WTC11 (cell line): Measurements from ENCODE around the gene SCAF4. TPM values are rescaled to one million over a fixed set of nuclear protein-coding genes. Genes with fewer than 3 reads are reported as not detected.

ENCODE experiments used
- ATAC-seq: fragments of 200-7000 bp; cut with Tn5 transposase; 2 replicates; pipeline ENCODE4 v1.10.0; 2021; ENCODE audit warnings: mild to moderate bottlenecking, moderate library complexity
- CTCF ChIA-PET: fragments of 300-600 bp; sonication (Branson Sonifier 250); formaldehyde crosslinking; loops from one replicate; lab custom pipeline; 2021; ENCODE audit warnings: antibody characterized with exemption; lab: Charles Lee
- POLR2A ChIA-PET: fragments of 350-600 bp; sonication (Branson Sonifier 250); formaldehyde crosslinking; loops from one replicate; lab custom pipeline; 2021; ENCODE audit warnings: antibody characterized with exemption; lab: Charles Lee
- DNase-seq: peaks from one replicate; pipeline ENCODE4 v3.0.0; 2021; ENCODE audit warnings: low spot score
- H3K27ac Mint-ChIP-seq: 2 replicates; pipeline ENCODE4 v1.8.0; 2021; ENCODE audit warnings: mixed read lengths
- H3K27me3 Mint-ChIP-seq: 2 replicates; pipeline ENCODE4 v1.8.0; 2021; ENCODE audit warnings: low read depth, mild to moderate bottlenecking, moderate library complexity, mixed read lengths
- H3K36me3 Mint-ChIP-seq: 2 replicates; pipeline ENCODE4 v1.8.0; 2021; ENCODE audit warnings: mixed read lengths
- H3K4me1 Mint-ChIP-seq: 2 replicates; pipeline ENCODE4 v1.8.0; 2022; ENCODE audit warnings: mixed read lengths
- H3K4me3 Mint-ChIP-seq: 2 replicates; pipeline ENCODE4 v1.8.0; 2021; ENCODE audit warnings: mild to moderate bottlenecking, moderate library complexity, mixed read lengths
- H3K9me3 Mint-ChIP-seq: 2 replicates; pipeline ENCODE4 v1.8.0; 2021; ENCODE audit warnings: mixed read lengths
- ARID4B ChIP-seq: sonication (generic); formaldehyde crosslinking; IDR thresholded peaks from 2 replicates; pipeline ENCODE4 v1.8.0; 2023; ENCODE audit warnings: missing genetic modification reagents, mild to moderate bottlenecking, borderline replicate concordance
- ESRRA ChIP-seq: sonication (generic); formaldehyde crosslinking; IDR thresholded peaks from 2 replicates; pipeline ENCODE4 v1.8.1; 2022; ENCODE audit warnings: mild to moderate bottlenecking, missing genetic modification reagents, borderline replicate concordance
- ETV6 ChIP-seq: sonication (generic); formaldehyde crosslinking; IDR thresholded peaks from 2 replicates; pipeline ENCODE4 v1.8.1; 2022; ENCODE audit warnings: mild to moderate bottlenecking, missing genetic modification reagents
- HMGA2 ChIP-seq: fragments of 250-450 bp; sonication (Bioruptor Pico); IDR thresholded peaks from 2 replicates; pipeline ENCODE4 v1.4.0; 2021; ENCODE audit warnings: mild to moderate bottlenecking, moderate library complexity
- IRF2 ChIP-seq: sonication (generic); formaldehyde crosslinking; IDR thresholded peaks from 2 replicates; pipeline ENCODE4 v1.8.0; 2022; ENCODE audit warnings: low read depth, missing genetic modification reagents, borderline replicate concordance
- JAZF1 ChIP-seq: fragments of 250-450 bp; sonication (Bioruptor Pico); IDR thresholded peaks from 2 replicates; pipeline ENCODE4 v1.9.0; 2021; ENCODE audit warnings: moderate library complexity, mild to moderate bottlenecking, inconsistent platforms
- MYBL2 ChIP-seq: sonication (generic); formaldehyde crosslinking; IDR thresholded peaks from 2 replicates; pipeline ENCODE4 v1.8.1; 2023; ENCODE audit warnings: mild to moderate bottlenecking, moderate library complexity, missing genetic modification reagents
- NFYB ChIP-seq: sonication (generic); formaldehyde crosslinking; conservative IDR thresholded peaks from 2 replicates; pipeline ENCODE4 v1.8.0; 2022; ENCODE audit warnings: low read depth, missing genetic modification reagents
- PRRX2 ChIP-seq: fragments of 250-450 bp; sonication (Bioruptor Pico); IDR thresholded peaks from 2 replicates; pipeline ENCODE4 v1.8.0; 2021; ENCODE audit warnings: mild to moderate bottlenecking
- RORB ChIP-seq: fragments of 250-450 bp; sonication (Bioruptor Pico); IDR thresholded peaks from 2 replicates; pipeline ENCODE4 v1.9.0; 2021; ENCODE audit warnings: mild to moderate bottlenecking
- SMAD3 ChIP-seq: sonication (generic); formaldehyde crosslinking; IDR thresholded peaks from 2 replicates; pipeline ENCODE4 v1.8.0; 2022; ENCODE audit warnings: missing genetic modification reagents, mild to moderate bottlenecking, borderline replicate concordance
- TCF7 ChIP-seq: sonication (generic); formaldehyde crosslinking; IDR thresholded peaks from 2 replicates; pipeline ENCODE4 v1.8.0; 2022; ENCODE audit warnings: mild to moderate bottlenecking, low read depth, missing genetic modification reagents, moderate library complexity
- TEAD4 ChIP-seq: sonication (generic); formaldehyde crosslinking; IDR thresholded peaks from 2 replicates; pipeline ENCODE4 v1.8.0; 2022; ENCODE audit warnings: mild to moderate bottlenecking, missing genetic modification reagents
- ZBTB21 ChIP-seq: sonication (generic); formaldehyde crosslinking; IDR thresholded peaks from 2 replicates; pipeline ENCODE4 v1.8.1; 2023; ENCODE audit warnings: mild to moderate bottlenecking, missing genetic modification reagents, borderline replicate concordance
- ZMAT4 ChIP-seq: fragments of 250-450 bp; sonication (Bioruptor Pico); IDR thresholded peaks from 2 replicates; pipeline ENCODE4 v1.9.0; 2021; ENCODE audit warnings: mild to moderate bottlenecking
- ZNF121 ChIP-seq: sonication (generic); formaldehyde crosslinking; IDR thresholded peaks from 2 replicates; pipeline ENCODE4 v1.8.0; 2023; ENCODE audit warnings: missing genetic modification reagents
- ZNF281 ChIP-seq: sonication (generic); formaldehyde crosslinking; IDR thresholded peaks from 2 replicates; pipeline ENCODE4 v1.8.0; 2023; ENCODE audit warnings: mild to moderate bottlenecking, missing genetic modification reagents
- ZNF425 ChIP-seq: fragments of 250-450 bp; sonication (Bioruptor Pico); conservative IDR thresholded peaks from 2 replicates; pipeline ENCODE4 v1.9.0; 2021; ENCODE audit warnings: mild to moderate bottlenecking
- ZNF671 ChIP-seq: fragments of 250-450 bp; sonication (Bioruptor Pico); IDR thresholded peaks from 2 replicates; pipeline ENCODE4 v1.8.0; 2021; ENCODE audit warnings: mild to moderate bottlenecking
- total RNA-seq: library from RNA; stranded (reverse); gene quantifications from 3 replicates; pipeline ENCODE4 v1.2.3, GENCODE V29; 2021

SCAF4 gene
- total RNA-seq, 1 experiment from 2014 or later = 54.0 TPM

- Mint-ChIP-seq H3K36me3 (peaks cover 9% of the 10 kb centered on the region), H3K27ac (no peak overlapping the region), H3K27me3 (no peaks in the 10 kb centered on the region; the same call in 1 of the 2 replicates), H3K9me3 (peaks cover 22% of the 10 kb centered on the region), H3K4me1 (0 out of 2 replicates have a peak, but pooled peaks cover 2% of the 10 kb centered on the region), H3K4me3 (no peak overlapping the region)
- CTCF ChIA-PET = no interaction called here
- POLR2A ChIA-PET = no interaction called here
- TF ChIP-seq NFYB (CRISPR knock-in tag) = no peak
- TF ChIP-seq ZMAT4 (CRISPR knock-in tag) = no peak
- no peak for TF ChIP-seq ZNF425
- no peak for TF ChIP-seq SMAD3 (CRISPR knock-in tag)
- no peak for TF ChIP-seq ARID4B (CRISPR knock-in tag)
- TF ChIP-seq JAZF1 = no peak
- no peak for TF ChIP-seq RORB
- no peak for TF ChIP-seq IRF2
- no peak for TF ChIP-seq ZNF121 (CRISPR knock-in tag)
- TF ChIP-seq ZNF281 (CRISPR knock-in tag) = no peak
- TF ChIP-seq PRRX2 (CRISPR knock-in tag) = no peak
- TF ChIP-seq ETV6 (CRISPR knock-in tag) = no peak
- no peak for TF ChIP-seq HMGA2 (CRISPR knock-in tag)
- ATAC-seq (no peak), DNase-seq (no peak)
Observed at GRCh38 chr21:31641416-31641922, 90.4 kb downstream of the SCAF4 start.

- H3K27ac Mint-ChIP-seq = no peak overlapping the region
- no peak for ATAC-seq
- CTCF ChIA-PET = no interaction called here
- TF ChIP-seq ZBTB21 (CRISPR knock-in tag) (no peak), TEAD4 (CRISPR knock-in tag) (no peak), ARID4B (CRISPR knock-in tag) (no peak), ZNF671 (no peak), TCF7 (CRISPR knock-in tag) (no peak), ZNF281 (CRISPR knock-in tag) (no peak), ESRRA (no peak), JAZF1 (no peak), MYBL2 (CRISPR knock-in tag) (no peak)
Observed at GRCh38 chr21:31636874-31637273, 95.0 kb downstream of the SCAF4 start.

More at GRCh38 chr21:31636874-31637273, 95.0 kb downstream of the SCAF4 start:
- DNase-seq = no peak
- no peak overlapping the region for H3K4me3 Mint-ChIP-seq
- peaks cover 8% of the 10 kb centered on the region for H3K36me3 Mint-ChIP-seq
- H3K9me3 Mint-ChIP-seq = peaks cover 22% of the 10 kb centered on the region
- POLR2A ChIA-PET = no interaction called here
- H3K4me1 Mint-ChIP-seq = no peaks in the 10 kb centered on the region
- no peaks in the 10 kb centered on the region; the same call in 1 of the 2 replicates for H3K27me3 Mint-ChIP-seq
